ENCODE results near the gene DACH1. TPM values are rescaled to one million over a fixed set of nuclear protein-coding genes. Genes with fewer than 3 reads are reported as not detected.

The DACH1 gene
- total and polyA plus RNA-seq, 2 donors (not counting 3 experiments of a cell fraction or from before 2014, with no cell fraction given) = 8.6 to 28.3 TPM

DNA sequence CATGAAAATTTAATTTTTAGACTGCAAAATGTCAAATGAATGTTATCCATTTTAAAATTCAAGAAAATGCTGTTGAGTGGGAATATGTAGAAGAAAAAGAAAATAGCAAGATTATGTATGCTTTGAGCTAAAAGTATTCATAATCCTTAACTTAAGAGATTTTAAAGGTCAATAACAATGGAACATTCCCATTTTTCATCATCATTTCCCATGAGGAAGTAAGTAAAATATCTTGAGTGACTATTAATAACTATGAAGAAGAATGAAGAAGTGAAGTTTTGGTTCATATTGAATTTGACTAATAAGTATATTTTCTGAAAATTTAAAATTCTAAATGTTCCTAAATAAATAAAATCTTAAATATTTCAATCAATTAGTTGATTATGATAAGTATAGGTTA lies 273.4 kb downstream of the DACH1 start:
- H3K9me3 ChIP-seq (replicated peaks; ENCODE audit: control insufficient read depth, insufficient read depth, low read length) = no peaks in the 10 kb centered on the region
- no peaks in the 10 kb centered on the region for H4K20me1 ChIP-seq (replicated peaks; ENCODE audit: control insufficient read depth, extremely low read depth, insufficient read depth, low read length)
- dilution Hi-C loops (cut with MboI; ENCODE audit: extremely low pct_ligation_motif_present, low sequenced_read_pairs) = no loop called here
- H2AFZ ChIP-seq (ENCODE audit: low read depth, low read length) = no peak overlapping the region
- intact Hi-C loops (cut with micrococcal nuclease) = no loop called here
- H3K79me2 ChIP-seq (ENCODE audit: control insufficient read depth, insufficient read depth, low read length) = no peaks in the 10 kb centered on the region
- no peak overlapping the region for H3K4me2 ChIP-seq (ENCODE audit: insufficient read depth, low read length)
- H3K9ac ChIP-seq (replicated peaks; ENCODE audit: extremely low read depth, insufficient read depth, low read length) = no peak overlapping the region
- H3K9me1 ChIP-seq (replicated peaks; ENCODE audit: control insufficient read depth, extremely low read depth, insufficient read depth, low read length) = no peaks in the 10 kb centered on the region
- ChIA-PET CTCF (interaction anchor here (1.4 kb wide), 1 partner anchor 27 kb away, joined by 3 read pairs; no protein-coding TSS in a partner anchor), POLR2A (no interaction called here)
- no peaks in the 10 kb centered on the region for H3K36me3 ChIP-seq (ENCODE audit: control insufficient read depth in 2 of 2, extremely low read depth in 1 of 2, insufficient read depth in 2 of 2, low read length in 2 of 2)
- H3K4me3 ChIP-seq (replicated peaks in 1 of 3; ENCODE audit: insufficient read depth in 1 of 3, low read depth in 1 of 3, low read length in 3 of 3) = no peak overlapping the region
- DNase-seq (ENCODE audit: low read depth, low spot score) (no peak), FAIRE-seq (no peak)
- BruUV-seq (replicated peaks) = no TSS peak
- H3K4me1 ChIP-seq (ENCODE audit: control insufficient read depth, extremely low read depth, insufficient read depth, low read length) = no peaks in the 10 kb centered on the region
- H3K27me3 ChIP-seq (ENCODE audit: control insufficient read depth in 2 of 2, insufficient read depth in 2 of 2, low read length in 2 of 2) = no peaks in the 10 kb centered on the region
- TF ChIP-seq JUN (IDR thresholded peaks at IDR 0.05; ENCODE audit: borderline replicate concordance, insufficient read depth, insufficient read length, low read depth) (no peak), POLR2A (IDR thresholded peaks at IDR 0.05; ENCODE audit: low read depth, low read length) (no peak), FOS (IDR thresholded peaks at IDR 0.05; ENCODE audit: borderline replicate concordance, insufficient read depth, low read length) (no peak), EZH2 (IDR thresholded peaks at IDR 0.05; ENCODE audit: borderline replicate concordance, low read depth, low read length, severe bottlenecking) (no peak), CTCF (IDR thresholded peaks at IDR 0.05; ENCODE audit: extremely low read depth in 1 of 2, insufficient read depth in 1 of 2, low read depth in 1 of 2, low read length in 2 of 2) (no peak)
- TF ChIP-seq, protein P1, sequence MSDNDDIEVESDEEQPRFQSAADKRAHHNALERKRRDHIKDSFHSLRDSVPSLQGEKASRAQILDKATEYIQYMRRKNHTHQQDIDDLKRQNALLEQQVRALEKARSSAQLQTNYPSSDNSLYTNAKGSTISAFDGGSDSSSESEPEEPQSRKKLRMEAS (IDR thresholded peaks at IDR 0.05; ENCODE audit: insufficient read depth, insufficient read length) = no peak
- H3K27ac ChIP-seq (ENCODE audit: insufficient read depth, low read depth, low read length) = no peak overlapping the region

- no peak overlapping the region for H3K27ac ChIP-seq (ENCODE audit: insufficient read depth, low read depth, low read length)
- no peak overlapping the region for H3K9ac ChIP-seq (replicated peaks; ENCODE audit: extremely low read depth, insufficient read depth, low read length)
- intact Hi-C loops (cut with micrococcal nuclease) = no loop called here
- no peaks in the 10 kb centered on the region for H3K9me1 ChIP-seq (replicated peaks; ENCODE audit: control insufficient read depth, extremely low read depth, insufficient read depth, low read length)
- FAIRE-seq (no peak), DNase-seq (ENCODE audit: low read depth, low spot score) (no peak)
- no peak for TF ChIP-seq POLR2A (IDR thresholded peaks at IDR 0.05; ENCODE audit: low read depth, low read length)
- TF ChIP-seq GATA2 (IDR thresholded peaks at IDR 0.05; ENCODE audit: insufficient read depth, insufficient read length, low read depth, low read length) = no peak
- TF ChIP-seq MYC (IDR thresholded peaks at IDR 0.05; ENCODE audit: low read depth, low read length) = no peak
- TF ChIP-seq CTCF (IDR thresholded peaks at IDR 0.05; ENCODE audit: extremely low read depth in 1 of 2, insufficient read depth in 1 of 2, low read depth in 1 of 2, low read length in 2 of 2) = no peak
- no peak for TF ChIP-seq JUN (IDR thresholded peaks at IDR 0.05; ENCODE audit: borderline replicate concordance, insufficient read depth, insufficient read length, low read depth)
- no peak for TF ChIP-seq FOS (IDR thresholded peaks at IDR 0.05; ENCODE audit: borderline replicate concordance, insufficient read depth, low read length)
- no peak for TF ChIP-seq POLR2AphosphoS5 (IDR thresholded peaks at IDR 0.05; ENCODE audit: insufficient read depth, low read depth, low read length)
- TF ChIP-seq, protein P1 (IDR thresholded peaks at IDR 0.05; ENCODE audit: insufficient read depth, insufficient read length) = no peak
- no peak for TF ChIP-seq EZH2 (IDR thresholded peaks at IDR 0.05; ENCODE audit: borderline replicate concordance, low read depth, low read length, severe bottlenecking)
- dilution Hi-C loops (cut with MboI; ENCODE audit: extremely low pct_ligation_motif_present, low sequenced_read_pairs) = no loop called here
- H2AFZ ChIP-seq (ENCODE audit: low read depth, low read length) = no peak overlapping the region
- no TSS peak for BruUV-seq (replicated peaks)
- H3K27me3 ChIP-seq (ENCODE audit: control insufficient read depth in 2 of 2, insufficient read depth in 2 of 2, low read length in 2 of 2) = no peaks in the 10 kb centered on the region
- H3K36me3 ChIP-seq (ENCODE audit: control insufficient read depth in 2 of 2, extremely low read depth in 1 of 2, insufficient read depth in 2 of 2, low read length in 2 of 2) = no peaks in the 10 kb centered on the region
- H3K4me3 ChIP-seq (replicated peaks in 1 of 3; ENCODE audit: insufficient read depth in 1 of 3, low read depth in 1 of 3, low read length in 3 of 3) = no peak overlapping the region
- no peaks in the 10 kb centered on the region for H3K79me2 ChIP-seq (ENCODE audit: control insufficient read depth, insufficient read depth, low read length)
- no peaks in the 10 kb centered on the region for H3K9me3 ChIP-seq (replicated peaks; ENCODE audit: control insufficient read depth, insufficient read depth, low read length)
- ChIA-PET CTCF (no interaction called here), POLR2A (no interaction called here)
- no peak overlapping the region for H3K4me2 ChIP-seq (ENCODE audit: insufficient read depth, low read length)
- no peaks in the 10 kb centered on the region for H4K20me1 ChIP-seq (replicated peaks; ENCODE audit: control insufficient read depth, extremely low read depth, insufficient read depth, low read length)
- no peaks in the 10 kb centered on the region for H3K4me1 ChIP-seq (ENCODE audit: control insufficient read depth, extremely low read depth, insufficient read depth, low read length)
These were observed 275.6 kb downstream of the DACH1 start for GRCh38 chr13:71591374-71591773.

Data from endothelial cell of umbilical vein (primary cell).